ENCODE data around the gene RND2. TPM values are rescaled to one million over a fixed set of nuclear protein-coding genes. Genes with fewer than 3 reads are reported as not detected.

Gene RND2
- total and polyA plus RNA-seq, 2 of the 13 experiments (the other 11 are each of a cell fraction or from before 2014, with no cell fraction given): 0.05 to 0.11 TPM

GRCh38 chr17:42980766-42981397 is 44.1 kb upstream of the RND2 start (continued):
- TF ChIP-seq HNF1B (CRISPR knock-in tag; IDR thresholded peaks at IDR 0.05) (peak; percentile 8; the same call in 1 of the 2 replicates), ZNF180 (CRISPR knock-in tag; IDR thresholded peaks at IDR 0.05; ENCODE audit: borderline replicate concordance, low read depth) (no peak), ZKSCAN5 (CRISPR knock-in tag; IDR thresholded peaks at IDR 0.05) (no peak), MYC (CRISPR knock-in tag; IDR thresholded peaks at IDR 0.05; ENCODE audit: borderline replicate concordance) (no peak; the same call in 1 of the 2 replicates), TAF1 (CRISPR knock-in tag; IDR thresholded peaks at IDR 0.05) (no peak; the same call in 1 of the 2 replicates), SIX4 (CRISPR knock-in tag; IDR thresholded peaks at IDR 0.05) (no peak), ZNF432 (CRISPR knock-in tag; IDR thresholded peaks at IDR 0.05; ENCODE audit: borderline replicate concordance) (no peak), NFE2L2 (IDR thresholded peaks at IDR 0.05; ENCODE audit: low read length) (no peak), HNRNPUL1 (IDR thresholded peaks at IDR 0.05; ENCODE audit: low read depth, low read length) (no peak), ZSCAN21 (CRISPR knock-in tag; IDR thresholded peaks at IDR 0.05; ENCODE audit: borderline replicate concordance) (peak; percentile 62; the same call in 1 of the 2 replicates), DMAP1 (CRISPR knock-in tag; IDR thresholded peaks at IDR 0.05) (no peak), POLR2AphosphoS2 (IDR thresholded peaks at IDR 0.05; ENCODE audit: low read depth, low read length) (no peak), ZNF530 (CRISPR knock-in tag; IDR thresholded peaks at IDR 0.05; ENCODE audit: low read depth) (no peak), RNF2 (conservative IDR thresholded peaks at IDR 0.05; ENCODE audit: low read depth) (peak; percentile 96), GLMP (CRISPR knock-in tag; IDR thresholded peaks at IDR 0.05; ENCODE audit: borderline replicate concordance) (no peak), GPBP1L1 (CRISPR knock-in tag; IDR thresholded peaks at IDR 0.05) (no peak), NCOR1 (IDR thresholded peaks at IDR 0.05; ENCODE audit: borderline replicate concordance, low read length) (no peak), ZNF839 (CRISPR knock-in tag; IDR thresholded peaks at IDR 0.05; ENCODE audit: borderline replicate concordance) (no peak), ZNF557 (CRISPR knock-in tag; IDR thresholded peaks at IDR 0.05) (no peak), PAF1 (CRISPR knock-in tag; IDR thresholded peaks at IDR 0.05) (no peak), MZF1 (CRISPR knock-in tag; IDR thresholded peaks at IDR 0.05; ENCODE audit: borderline replicate concordance) (0 out of 2 replicates have a peak, but pooled peaks have one; percentile 20)
- TF ChIP-seq, protein P1, sequence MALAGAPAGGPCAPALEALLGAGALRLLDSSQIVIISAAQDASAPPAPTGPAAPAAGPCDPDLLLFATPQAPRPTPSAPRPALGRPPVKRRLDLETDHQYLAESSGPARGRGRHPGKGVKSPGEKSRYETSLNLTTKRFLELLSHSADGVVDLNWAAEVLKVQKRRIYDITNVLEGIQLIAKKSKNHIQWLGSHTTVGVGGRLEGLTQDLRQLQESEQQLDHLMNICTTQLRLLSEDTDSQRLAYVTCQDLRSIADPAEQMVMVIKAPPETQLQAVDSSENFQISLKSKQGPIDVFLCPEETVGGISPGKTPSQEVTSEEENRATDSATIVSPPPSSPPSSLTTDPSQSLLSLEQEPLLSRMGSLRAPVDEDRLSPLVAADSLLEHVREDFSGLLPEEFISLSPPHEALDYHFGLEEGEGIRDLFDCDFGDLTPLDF (CRISPR knock-in tag; IDR thresholded peaks at IDR 0.05): no peak
- TF ChIP-seq, protein P2, sequence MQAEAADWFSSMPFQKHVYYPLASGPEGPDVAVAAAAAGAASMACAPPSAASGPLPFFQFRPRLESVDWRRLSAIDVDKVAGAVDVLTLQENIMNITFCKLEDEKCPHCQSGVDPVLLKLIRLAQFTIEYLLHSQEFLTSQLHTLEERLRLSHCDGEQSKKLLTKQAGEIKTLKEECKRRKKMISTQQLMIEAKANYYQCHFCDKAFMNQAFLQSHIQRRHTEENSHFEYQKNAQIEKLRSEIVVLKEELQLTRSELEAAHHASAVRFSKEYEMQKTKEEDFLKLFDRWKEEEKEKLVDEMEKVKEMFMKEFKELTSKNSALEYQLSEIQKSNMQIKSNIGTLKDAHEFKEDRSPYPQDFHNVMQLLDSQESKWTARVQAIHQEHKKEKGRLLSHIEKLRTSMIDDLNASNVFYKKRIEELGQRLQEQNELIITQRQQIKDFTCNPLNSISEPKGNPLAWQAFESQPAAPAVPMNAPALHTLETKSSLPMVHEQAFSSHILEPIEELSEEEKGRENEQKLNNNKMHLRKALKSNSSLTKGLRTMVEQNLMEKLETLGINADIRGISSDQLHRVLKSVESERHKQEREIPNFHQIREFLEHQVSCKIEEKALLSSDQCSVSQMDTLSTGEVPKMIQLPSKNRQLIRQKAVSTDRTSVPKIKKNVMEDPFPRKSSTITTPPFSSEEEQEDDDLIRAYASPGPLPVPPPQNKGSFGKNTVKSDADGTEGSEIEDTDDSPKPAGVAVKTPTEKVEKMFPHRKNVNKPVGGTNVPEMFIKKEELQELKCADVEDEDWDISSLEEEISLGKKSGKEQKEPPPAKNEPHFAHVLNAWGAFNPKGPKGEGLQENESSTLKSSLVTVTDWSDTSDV (CRISPR knock-in tag; IDR thresholded peaks at IDR 0.05): peak; percentile 79

Data from HepG2 (cell line).